Astrocyte of the hippocampus (primary cell): ENCODE data around the gene SEPHS1.

ENCODE experiments used
- DNase-seq: peaks from one replicate; pipeline ENCODE4 v3.0.0; 2011; ENCODE audit warnings: low read depth, low spot score

Gene SEPHS1

GRCh38 chr10:13328126-13328525 lies 20.0 kb downstream of the SEPHS1 start:
- DNase-seq, result no peak

GRCh38 chr10:13327534-13327933 lies 20.6 kb downstream of the SEPHS1 start:
- DNase-seq, result no peak

- DNase-seq, result no peak
Measured at GRCh38 chr10:13322615-13323148, 25.4 kb downstream of the SEPHS1 start.

- DNase-seq, result no peak
Measured at GRCh38 chr10:13321576-13321975, 26.5 kb downstream of the SEPHS1 start.

- no peak for DNase-seq
Measured at GRCh38 chr10:13319166-13319565, 28.9 kb downstream of the SEPHS1 start.

GRCh38 chr10:13317474-13317873 lies 30.6 kb downstream of the SEPHS1 start:
- DNase-seq, result no peak

- no peak for DNase-seq
Measured at GRCh38 chr10:13316635-13317311, 31.3 kb downstream of the SEPHS1 start.

- no peak for DNase-seq
Measured at GRCh38 chr10:13315361-13315760, 32.7 kb downstream of the SEPHS1 start.

- no peak for DNase-seq
Measured at GRCh38 chr10:13311177-13311575, 36.9 kb downstream of the SEPHS1 start.

GRCh38 chr10:13310518-13311176 lies 37.4 kb downstream of the SEPHS1 start:
- DNase-seq, result no peak

GRCh38 chr10:13309792-13310191 lies 38.3 kb downstream of the SEPHS1 start:
- DNase-seq, result no peak

GRCh38 chr10:13308096-13308495 lies 40.0 kb downstream of the SEPHS1 start:
- DNase-seq, result no peak

GRCh38 chr10:13306103-13306502 lies 42.0 kb downstream of the SEPHS1 start:
- no peak for DNase-seq

- no peak for DNase-seq
Measured at GRCh38 chr10:13302821-13303555, 45.1 kb downstream of the SEPHS1 start.

GRCh38 chr10:13299437-13300287 lies 48.4 kb downstream of the SEPHS1 start, which contains the start of gene PHYH:
PHYH (minus strand) TSS chr10:13300064; CDS start chr10:13300042, 22 bp downstream.
- DNase-seq, result peak; percentile 95

GRCh38 chr10:13298748-13299436 lies 49.2 kb downstream of the SEPHS1 start:
- DNase-seq, result no peak

GRCh38 chr10:13296476-13296875 lies 51.6 kb downstream of the SEPHS1 start:
- no peak for DNase-seq

- no peak for DNase-seq
Measured at GRCh38 chr10:13294784-13295183, 53.3 kb downstream of the SEPHS1 start.

GRCh38 chr10:13291821-13292773 lies 56.0 kb downstream of the SEPHS1 start:
- DNase-seq, result no peak

GRCh38 chr10:13291061-13291460 lies 57.0 kb downstream of the SEPHS1 start:
- DNase-seq, result no peak
